Measurements from ENCODE around the gene GNB1. TPM values are rescaled to one million over a fixed set of nuclear protein-coding genes. Genes with fewer than 3 reads are reported as not detected.

Gene GNB1
- total RNA-seq, 1 donor from 2014 or later, result 159 TPM

DNA sequence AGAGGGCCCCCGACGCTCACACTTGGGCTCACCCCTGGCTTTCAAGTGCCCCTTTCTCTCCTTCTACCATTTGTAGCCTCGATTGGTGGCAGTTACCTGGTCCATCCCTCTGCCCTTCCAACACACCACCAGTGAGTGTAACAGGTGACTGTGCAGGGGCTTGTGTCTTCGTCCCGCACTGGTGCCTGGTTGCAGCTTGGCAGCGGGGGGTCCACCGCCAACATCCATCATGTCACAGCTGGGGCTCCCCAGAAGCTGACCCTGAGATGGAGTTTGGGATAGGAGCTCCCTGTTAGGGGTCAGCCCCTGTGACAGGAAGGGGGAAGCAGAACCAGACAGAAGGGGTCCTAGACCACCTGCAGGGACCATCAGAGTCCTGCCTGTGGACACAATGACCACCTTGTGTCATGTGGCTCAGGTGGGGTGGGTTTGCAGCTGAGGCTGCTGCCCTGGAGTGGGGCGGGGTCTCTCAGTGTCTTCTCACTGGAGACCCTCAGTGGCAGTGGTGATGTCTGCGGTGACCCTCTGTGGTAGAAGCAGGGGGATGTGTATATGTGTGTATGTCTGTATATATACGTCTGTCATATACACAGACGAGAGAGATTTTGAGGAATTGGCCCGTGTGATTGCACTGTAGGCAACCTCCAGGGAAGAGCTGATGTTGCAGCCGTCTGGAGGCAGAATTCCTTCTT is 20.6 kb upstream of the GNB1 start:
- H3K36me3 ChIP-seq, result no peaks in the 10 kb centered on the region
- H3K9me3 ChIP-seq, result no peaks in the 10 kb centered on the region
- intact Hi-C loops (cut with DNase I), result no loop called here
- TF ChIP-seq POLR2A (IDR thresholded peaks at IDR 0.05) (no peak), POLR2AphosphoS5 (IDR thresholded peaks at IDR 0.05; ENCODE audit: insufficient read depth in 1 of 2, low read depth in 1 of 2) (no peak)
- TF ChIP-seq, protein P1, sequence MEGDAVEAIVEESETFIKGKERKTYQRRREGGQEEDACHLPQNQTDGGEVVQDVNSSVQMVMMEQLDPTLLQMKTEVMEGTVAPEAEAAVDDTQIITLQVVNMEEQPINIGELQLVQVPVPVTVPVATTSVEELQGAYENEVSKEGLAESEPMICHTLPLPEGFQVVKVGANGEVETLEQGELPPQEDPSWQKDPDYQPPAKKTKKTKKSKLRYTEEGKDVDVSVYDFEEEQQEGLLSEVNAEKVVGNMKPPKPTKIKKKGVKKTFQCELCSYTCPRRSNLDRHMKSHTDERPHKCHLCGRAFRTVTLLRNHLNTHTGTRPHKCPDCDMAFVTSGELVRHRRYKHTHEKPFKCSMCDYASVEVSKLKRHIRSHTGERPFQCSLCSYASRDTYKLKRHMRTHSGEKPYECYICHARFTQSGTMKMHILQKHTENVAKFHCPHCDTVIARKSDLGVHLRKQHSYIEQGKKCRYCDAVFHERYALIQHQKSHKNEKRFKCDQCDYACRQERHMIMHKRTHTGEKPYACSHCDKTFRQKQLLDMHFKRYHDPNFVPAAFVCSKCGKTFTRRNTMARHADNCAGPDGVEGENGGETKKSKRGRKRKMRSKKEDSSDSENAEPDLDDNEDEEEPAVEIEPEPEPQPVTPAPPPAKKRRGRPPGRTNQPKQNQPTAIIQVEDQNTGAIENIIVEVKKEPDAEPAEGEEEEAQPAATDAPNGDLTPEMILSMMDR (IDR thresholded peaks at IDR 0.05), result no peak
- no peaks in the 10 kb centered on the region for H3K27me3 ChIP-seq
- H3K27ac ChIP-seq, result no peak overlapping the region
- DNase-seq (ENCODE audit: extremely low spot score in 2 of 2), result no peak
- H3K4me1 ChIP-seq, result peaks cover 30% of the 10 kb centered on the region
- H3K4me3 ChIP-seq, result no peak overlapping the region

DNA sequence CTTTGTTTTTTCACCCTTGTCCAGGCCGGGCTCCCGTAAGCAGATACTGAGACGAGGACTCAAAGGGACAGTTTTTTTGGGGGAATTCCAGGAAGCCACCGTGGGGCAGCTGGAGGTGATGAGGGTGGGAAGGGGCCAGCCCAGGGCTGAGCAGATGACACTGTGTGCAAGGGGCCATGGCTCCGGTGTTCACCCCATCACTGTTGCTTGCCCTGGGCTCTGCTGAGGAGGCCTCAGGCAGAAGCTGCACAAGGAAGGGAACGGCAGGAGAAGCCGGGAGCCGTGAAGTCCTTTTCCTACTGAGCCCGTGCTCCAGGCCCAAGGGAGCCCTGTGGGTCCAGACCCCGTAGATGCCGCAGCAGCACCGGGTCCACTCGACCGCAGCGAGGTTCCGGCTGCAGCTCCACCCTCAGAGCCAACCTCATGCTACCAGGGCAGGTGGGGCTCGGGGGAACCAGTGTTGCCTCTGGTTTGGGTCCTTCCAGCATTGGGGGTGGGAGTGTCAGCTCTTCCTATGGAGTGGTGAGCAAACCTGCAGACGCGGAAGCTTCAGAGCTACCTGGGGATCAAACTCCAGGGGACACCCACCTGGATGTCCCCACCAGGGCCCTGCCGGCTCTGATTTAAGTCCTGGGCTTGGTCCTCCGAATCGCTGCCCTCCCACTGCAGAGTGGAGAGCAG is 19.9 kb upstream of the GNB1 start:
- no peak overlapping the region for H3K27ac ChIP-seq
- intact Hi-C loops (cut with DNase I), result no loop called here
- H3K36me3 ChIP-seq, result no peaks in the 10 kb centered on the region
- H3K27me3 ChIP-seq, result no peaks in the 10 kb centered on the region
- TF ChIP-seq, protein P1 (IDR thresholded peaks at IDR 0.05), result no peak
- no peak for TF ChIP-seq POLR2A (IDR thresholded peaks at IDR 0.05)
- TF ChIP-seq POLR2AphosphoS5 (IDR thresholded peaks at IDR 0.05; ENCODE audit: insufficient read depth in 1 of 2, low read depth in 1 of 2), result no peak
- H3K9me3 ChIP-seq, result no peaks in the 10 kb centered on the region
- peaks cover 37% of the 10 kb centered on the region for H3K4me1 ChIP-seq
- DNase-seq (ENCODE audit: extremely low spot score in 2 of 2), result no peak
- H3K4me3 ChIP-seq, result no peak overlapping the region

DNA sequence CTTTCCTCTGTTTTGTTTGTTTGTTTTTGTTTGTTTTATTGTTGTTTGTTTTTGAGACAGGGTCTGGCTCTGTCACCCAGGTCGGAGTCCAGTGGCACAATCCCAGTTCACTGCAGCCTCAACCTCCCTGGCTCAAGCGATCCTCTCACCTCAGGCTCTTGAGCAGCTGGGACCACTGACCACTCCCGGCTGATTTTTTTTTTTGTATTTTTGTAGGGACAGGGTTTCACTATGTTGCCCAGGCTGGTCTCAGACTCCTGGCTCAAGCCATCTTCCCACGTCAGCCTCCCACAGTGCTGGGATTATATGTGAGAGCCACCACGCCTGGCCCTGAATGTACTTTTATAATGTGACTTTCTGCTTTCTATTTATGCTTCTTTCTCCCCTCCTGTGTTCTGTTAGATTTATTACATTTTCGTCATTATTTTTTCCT is 19.2 kb upstream of the GNB1 start:
- Histone ChIP-seq H3K4me3 (peak overlapping the region; percentile 72 to 77), H3K36me3 (no peaks in the 10 kb centered on the region), H3K27me3 (no peaks in the 10 kb centered on the region), H3K4me1 (peaks cover 37% of the 10 kb centered on the region), H3K27ac (no peak overlapping the region), H3K9me3 (no peaks in the 10 kb centered on the region)
- no peak for TF ChIP-seq POLR2AphosphoS5 (IDR thresholded peaks at IDR 0.05; ENCODE audit: insufficient read depth in 1 of 2, low read depth in 1 of 2)
- no peak for TF ChIP-seq POLR2A (IDR thresholded peaks at IDR 0.05)
- TF ChIP-seq, protein P1 (IDR thresholded peaks at IDR 0.05), result no peak
- no peak for DNase-seq (ENCODE audit: extremely low spot score in 2 of 2)
- intact Hi-C loops (cut with DNase I), result no loop called here

DNA sequence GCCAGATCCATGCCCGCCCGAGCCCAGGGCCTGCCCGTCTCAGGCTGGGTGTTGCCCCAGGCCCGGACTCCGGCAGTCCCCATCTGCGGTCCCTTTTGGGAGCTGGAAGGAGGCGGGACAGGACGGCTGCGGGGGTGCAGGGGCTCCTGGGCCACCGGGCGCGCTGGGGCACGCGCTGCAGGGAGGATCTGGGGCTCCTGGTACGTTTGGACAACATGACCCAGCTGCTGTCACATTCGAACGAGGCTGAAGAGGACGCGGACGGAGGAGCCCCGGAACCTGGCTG is 17.6 kb upstream of the GNB1 start:
- no peak for DNase-seq (ENCODE audit: extremely low spot score in 2 of 2)
- H3K4me1 ChIP-seq, result peaks cover 37% of the 10 kb centered on the region
- TF ChIP-seq, protein P1 (IDR thresholded peaks at IDR 0.05), result no peak
- TF ChIP-seq POLR2AphosphoS5 (IDR thresholded peaks at IDR 0.05; ENCODE audit: insufficient read depth in 1 of 2, low read depth in 1 of 2) (no peak), POLR2A (IDR thresholded peaks at IDR 0.05) (no peak)
- H3K36me3 ChIP-seq, result no peaks in the 10 kb centered on the region
- H3K27ac ChIP-seq, result peak overlapping the region; percentile 95
- intact Hi-C loops (cut with DNase I), result loop anchor here (5.0 kb wide), 1 partner anchor 131 kb away; the partner anchor contains the start of gene NADK
- no peaks in the 10 kb centered on the region for H3K27me3 ChIP-seq
- no peaks in the 10 kb centered on the region for H3K9me3 ChIP-seq
- peak overlapping the region; percentile 72 to 77 for H3K4me3 ChIP-seq

All from vagina (tissue), 2 donors.